GM21381 (cell line): ENCODE results near the gene MTARC2.

Experiments used
- ATAC-seq: cut with Tn5 transposase; IDR thresholded peaks from one replicate; pipeline ENCODE4 v1.9.1; 2021; ENCODE audit warnings: mild to moderate bottlenecking, moderate library complexity; ENCODE audit not compliant: unreplicated experiment

The MTARC2 gene

GRCh38 chr1:220824031-220824989 lies 76.2 kb downstream of the MTARC2 start:
- ATAC-seq: no peak

- ATAC-seq: no peak
These were observed 77.9 kb downstream of the MTARC2 start for GRCh38 chr1:220825819-220826551.

DNA sequence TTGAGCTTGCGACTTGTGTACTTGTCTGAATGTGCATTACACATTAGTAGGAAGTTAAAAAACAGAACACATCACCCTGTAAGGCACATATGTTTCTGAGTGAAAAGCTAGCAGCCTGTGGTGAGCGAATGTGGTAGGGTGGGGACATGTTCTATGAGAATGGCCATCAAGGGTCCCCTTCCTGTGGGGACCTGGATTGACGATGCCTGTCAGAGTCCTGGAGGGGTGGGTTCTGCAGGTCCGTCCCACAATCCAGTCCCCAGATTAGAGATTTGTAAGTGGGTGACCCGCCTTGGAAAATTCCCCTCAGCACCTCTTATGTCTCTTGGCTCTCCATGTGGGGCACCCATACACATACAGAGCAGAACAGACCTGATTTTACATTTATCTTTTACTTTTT lies 78.6 kb downstream of the MTARC2 start:
- no peak for ATAC-seq

GRCh38 chr1:220827445-220828178 lies 79.5 kb downstream of the MTARC2 start:
- no peak for ATAC-seq

DNA sequence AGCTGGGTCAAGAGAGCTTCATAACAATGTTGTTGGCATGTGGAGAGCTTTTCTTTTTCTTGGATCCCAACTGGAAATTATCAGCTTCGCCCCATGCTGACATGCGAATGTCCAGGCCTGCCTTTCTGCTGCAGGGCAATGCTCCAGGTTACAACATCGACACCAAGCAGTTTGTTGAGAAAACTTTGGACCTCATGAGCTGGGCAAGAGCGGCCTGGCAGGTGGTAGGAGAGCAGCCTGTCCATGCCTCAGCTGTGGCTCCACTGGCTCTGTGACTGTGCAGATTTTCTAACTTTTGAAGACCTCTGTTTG lies 80.0 kb downstream of the MTARC2 start:
- no peak for ATAC-seq

- ATAC-seq: no peak
These were observed 80.9 kb downstream of the MTARC2 start for GRCh38 chr1:220828950-220829586.

- ATAC-seq: no peak
These were observed 85.3 kb downstream of the MTARC2 start for GRCh38 chr1:220833436-220833835.
